ENCODE results near the gene ATP2B2. TPM values are rescaled to one million over a fixed set of nuclear protein-coding genes. Genes with fewer than 3 reads are reported as not detected.

Gene ATP2B2
- total RNA-seq, 1 donor from 2014 or later, result not detected

- Histone ChIP-seq H4K20me1 (ENCODE audit: low read depth) (peaks cover 23% of the 10 kb centered on the region), H3K9me3 (ENCODE audit: low read depth) (no peaks in the 10 kb centered on the region), H3K79me2 (ENCODE audit: low read depth) (no peaks in the 10 kb centered on the region), H3K4me1 (no peaks in the 10 kb centered on the region), H3K4me2 (no peak overlapping the region), H3K36me3 (no peaks in the 10 kb centered on the region), H3K27ac (no peak overlapping the region), H2AFZ (replicated peaks) (no peak overlapping the region), H3F3A (ENCODE audit: low read depth) (no peaks in the 10 kb centered on the region), H3K4me3 (no peak overlapping the region), H3K27me3 (peaks cover 15% of the 10 kb centered on the region), H3K9ac (no peak overlapping the region)
- no peak overlapping the region for H3K4me3 Mint-ChIP-seq
- no peaks in the 10 kb centered on the region for H3K4me1 Mint-ChIP-seq
- H3K27me3 Mint-ChIP-seq (ENCODE audit: insufficient read depth, low read depth), result peaks cover 16% of the 10 kb centered on the region
- H3K27ac Mint-ChIP-seq, result no peak overlapping the region
- TF ChIP-seq EZH2phosphoT487 (IDR thresholded peaks at IDR 0.05) (no peak), EZH2 (IDR thresholded peaks at IDR 0.05) (no peak)
- TF ChIP-seq, protein P1, sequence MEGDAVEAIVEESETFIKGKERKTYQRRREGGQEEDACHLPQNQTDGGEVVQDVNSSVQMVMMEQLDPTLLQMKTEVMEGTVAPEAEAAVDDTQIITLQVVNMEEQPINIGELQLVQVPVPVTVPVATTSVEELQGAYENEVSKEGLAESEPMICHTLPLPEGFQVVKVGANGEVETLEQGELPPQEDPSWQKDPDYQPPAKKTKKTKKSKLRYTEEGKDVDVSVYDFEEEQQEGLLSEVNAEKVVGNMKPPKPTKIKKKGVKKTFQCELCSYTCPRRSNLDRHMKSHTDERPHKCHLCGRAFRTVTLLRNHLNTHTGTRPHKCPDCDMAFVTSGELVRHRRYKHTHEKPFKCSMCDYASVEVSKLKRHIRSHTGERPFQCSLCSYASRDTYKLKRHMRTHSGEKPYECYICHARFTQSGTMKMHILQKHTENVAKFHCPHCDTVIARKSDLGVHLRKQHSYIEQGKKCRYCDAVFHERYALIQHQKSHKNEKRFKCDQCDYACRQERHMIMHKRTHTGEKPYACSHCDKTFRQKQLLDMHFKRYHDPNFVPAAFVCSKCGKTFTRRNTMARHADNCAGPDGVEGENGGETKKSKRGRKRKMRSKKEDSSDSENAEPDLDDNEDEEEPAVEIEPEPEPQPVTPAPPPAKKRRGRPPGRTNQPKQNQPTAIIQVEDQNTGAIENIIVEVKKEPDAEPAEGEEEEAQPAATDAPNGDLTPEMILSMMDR (IDR thresholded peaks at IDR 0.05), result no peak
- no peak for DNase-seq (ENCODE audit: low spot score)
- no peaks in the 10 kb centered on the region for H3K36me3 Mint-ChIP-seq
- H3K9me3 Mint-ChIP-seq, result no peaks in the 10 kb centered on the region
Measured at GRCh38 chr3:10457560-10457959, 47.8 kb downstream of the ATP2B2 start.

DNA sequence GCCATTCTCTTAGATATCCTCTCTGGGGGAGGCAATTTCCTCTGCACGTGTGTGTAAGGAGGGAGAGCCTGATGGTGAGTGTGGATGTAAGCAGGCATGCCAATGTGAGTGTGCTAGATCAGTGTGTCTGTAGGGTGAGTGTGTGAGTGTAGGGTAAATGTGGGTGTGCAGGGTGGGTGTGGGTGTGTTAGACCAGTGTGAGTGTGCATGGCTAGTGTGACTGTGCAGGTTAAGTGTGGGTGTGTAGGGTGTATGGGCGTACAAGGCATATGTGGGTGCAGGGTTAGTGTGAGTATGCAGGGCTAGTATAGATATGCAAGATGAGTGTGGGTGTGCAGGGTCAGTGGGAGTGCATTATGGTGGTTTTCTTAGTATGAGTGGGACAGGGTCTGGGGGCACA, 48.4 kb downstream of the ATP2B2 start:
- Histone ChIP-seq H3K4me3 (no peak overlapping the region), H3K9ac (no peak overlapping the region), H3K9me3 (ENCODE audit: low read depth) (no peaks in the 10 kb centered on the region), H4K20me1 (ENCODE audit: low read depth) (peaks cover 23% of the 10 kb centered on the region), H3K27me3 (peaks cover 15% of the 10 kb centered on the region), H3K27ac (no peak overlapping the region), H3K36me3 (no peaks in the 10 kb centered on the region), H3K4me1 (no peaks in the 10 kb centered on the region), H3F3A (ENCODE audit: low read depth) (no peaks in the 10 kb centered on the region), H2AFZ (replicated peaks) (no peak overlapping the region), H3K4me2 (no peak overlapping the region), H3K79me2 (ENCODE audit: low read depth) (no peaks in the 10 kb centered on the region)
- TF ChIP-seq, protein P1 (IDR thresholded peaks at IDR 0.05), result no peak
- TF ChIP-seq EZH2phosphoT487 (IDR thresholded peaks at IDR 0.05) (no peak), EZH2 (IDR thresholded peaks at IDR 0.05) (no peak)
- DNase-seq (ENCODE audit: low spot score), result no peak
- H3K4me1 Mint-ChIP-seq, result no peaks in the 10 kb centered on the region
- H3K27me3 Mint-ChIP-seq (ENCODE audit: insufficient read depth, low read depth), result peaks cover 17% of the 10 kb centered on the region
- no peaks in the 10 kb centered on the region for H3K36me3 Mint-ChIP-seq
- no peak overlapping the region for H3K4me3 Mint-ChIP-seq
- H3K9me3 Mint-ChIP-seq, result no peaks in the 10 kb centered on the region
- H3K27ac Mint-ChIP-seq, result no peak overlapping the region

GRCh38 chr3:10455545-10455914, 49.9 kb downstream of the ATP2B2 start:
- Histone ChIP-seq H3K4me2 (no peak overlapping the region), H3F3A (ENCODE audit: low read depth) (no peaks in the 10 kb centered on the region), H3K27me3 (peaks cover 26% of the 10 kb centered on the region), H3K9ac (no peak overlapping the region), H4K20me1 (ENCODE audit: low read depth) (peaks cover 18% of the 10 kb centered on the region), H3K4me1 (no peaks in the 10 kb centered on the region), H3K27ac (no peak overlapping the region), H3K36me3 (no peaks in the 10 kb centered on the region), H3K4me3 (no peak overlapping the region), H3K79me2 (ENCODE audit: low read depth) (no peaks in the 10 kb centered on the region), H2AFZ (replicated peaks) (no peak overlapping the region), H3K9me3 (ENCODE audit: low read depth) (no peaks in the 10 kb centered on the region)
- H3K27ac Mint-ChIP-seq, result no peak overlapping the region
- no peaks in the 10 kb centered on the region for H3K36me3 Mint-ChIP-seq
- H3K9me3 Mint-ChIP-seq, result no peaks in the 10 kb centered on the region
- no peak for TF ChIP-seq EZH2phosphoT487 (IDR thresholded peaks at IDR 0.05)
- TF ChIP-seq, protein P1 (IDR thresholded peaks at IDR 0.05), result no peak
- no peak for TF ChIP-seq EZH2 (IDR thresholded peaks at IDR 0.05)
- no peak overlapping the region for H3K4me3 Mint-ChIP-seq
- DNase-seq (ENCODE audit: low spot score), result no peak
- H3K4me1 Mint-ChIP-seq, result no peaks in the 10 kb centered on the region
- peaks cover 17% of the 10 kb centered on the region for H3K27me3 Mint-ChIP-seq (ENCODE audit: insufficient read depth, low read depth)
